Fibroblast of peridontal ligament (primary cell): ENCODE data around the gene LRRN3.
"Not testable (repeated sequence)": the region's sequence is repeated elsewhere in the genome, so short reads cannot be mapped to it uniquely, and the experiment has no call there.

Experiments
- DNase-seq: peaks from one replicate; pipeline ENCODE4 v3.0.0-alpha.2; 2010; ENCODE audit errors: extremely low read depth

The LRRN3 gene

GRCh38 chr7:111090846-111091245 lies at the start of gene LRRN3:
TSS of gene LRRN3 (plus strand) at chr7:111091127. CDS start at chr7:111122773, 31,646 bp downstream.
- DNase-seq = peak; percentile 56

DNA sequence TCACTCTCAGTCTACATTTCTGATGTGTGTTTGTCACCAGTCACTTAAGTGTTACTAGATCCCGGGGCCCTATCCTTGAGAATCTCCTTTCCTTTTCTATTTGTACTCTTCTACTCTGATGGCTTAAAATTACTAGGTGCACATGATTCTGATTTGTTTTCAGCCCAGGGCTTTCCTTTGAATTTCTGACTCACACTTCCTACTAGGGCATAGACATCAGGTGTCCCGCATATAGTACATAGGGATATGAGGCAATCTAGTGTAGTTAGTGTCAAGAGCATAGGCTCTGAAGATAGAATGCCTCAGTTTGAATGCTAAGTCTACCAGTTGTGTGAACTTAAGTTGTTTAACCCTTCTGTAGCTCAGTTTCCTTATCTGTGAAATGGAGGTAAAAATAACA lies 49.4 kb upstream of the LRRN3 start:
- no peak for DNase-seq

DNA sequence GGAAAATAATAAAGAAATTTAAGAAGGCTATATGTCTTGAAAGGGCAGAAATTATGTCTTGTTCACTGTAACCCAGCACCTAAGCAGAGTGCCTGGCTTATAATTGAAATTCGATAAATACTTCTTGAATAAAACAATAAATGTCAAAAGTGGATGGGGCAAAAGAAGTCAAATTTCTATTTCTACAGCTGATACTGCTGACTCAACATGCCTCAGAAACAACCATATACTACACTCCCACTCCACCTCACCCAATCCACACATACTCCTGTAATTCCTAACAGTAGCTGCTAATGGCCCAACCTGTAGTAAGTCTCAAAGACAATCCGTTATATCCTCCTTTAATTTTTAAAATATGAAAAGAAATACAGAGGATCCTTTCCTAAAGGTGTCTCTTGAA lies 48.1 kb upstream of the LRRN3 start:
- no peak for DNase-seq

GRCh38 chr7:111043561-111043960 lies 47.4 kb upstream of the LRRN3 start:
- no peak for DNase-seq

DNA sequence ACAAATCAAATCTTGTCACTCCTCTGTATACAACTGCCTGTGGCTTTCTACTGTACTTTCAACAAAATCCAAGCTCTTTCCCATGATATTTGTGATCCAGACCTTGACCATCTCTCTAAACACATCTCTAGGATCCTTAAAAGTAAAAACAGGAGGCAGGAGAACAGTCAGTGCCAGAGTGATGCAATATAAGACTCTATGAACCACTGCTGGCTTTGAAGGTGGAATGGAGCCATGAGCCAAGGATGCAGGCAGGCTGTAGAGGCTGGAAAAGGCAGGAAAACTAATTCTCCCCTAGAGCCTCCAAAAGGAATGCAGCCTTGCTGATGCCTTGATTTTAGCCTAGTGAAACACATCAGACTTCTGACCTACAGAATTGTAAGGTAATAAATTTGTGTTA lies 45.5 kb upstream of the LRRN3 start:
- DNase-seq = peak; percentile 5

DNA sequence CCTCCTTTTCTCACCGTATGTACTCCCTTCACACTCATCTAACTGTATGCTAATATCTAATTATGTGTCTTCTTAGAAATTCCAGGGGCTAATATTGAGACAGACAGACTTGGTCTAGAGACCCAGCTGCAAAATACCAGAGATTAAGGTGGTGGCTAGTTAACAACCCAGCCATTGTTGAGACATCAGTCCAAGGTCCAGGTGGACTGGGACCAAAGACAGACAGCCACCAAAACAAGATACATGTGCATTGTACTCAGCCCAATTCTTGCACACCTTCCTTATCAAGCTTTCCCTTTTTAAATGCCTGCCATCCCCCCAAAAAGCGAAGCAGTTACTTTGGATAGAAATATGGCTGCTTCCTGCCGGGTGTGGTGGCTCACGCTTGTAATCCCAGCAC lies 43.3 kb upstream of the LRRN3 start:
- DNase-seq = no peak

- no peak for DNase-seq
Measured at GRCh38 chr7:111049971-111050680, 40.8 kb upstream of the LRRN3 start.

GRCh38 chr7:111050875-111051416 lies 40.0 kb upstream of the LRRN3 start:
- no peak for DNase-seq

GRCh38 chr7:111051832-111052231 lies 39.1 kb upstream of the LRRN3 start:
- DNase-seq = no peak

- no peak for DNase-seq
Measured at GRCh38 chr7:111053035-111053434, 37.9 kb upstream of the LRRN3 start.

DNA sequence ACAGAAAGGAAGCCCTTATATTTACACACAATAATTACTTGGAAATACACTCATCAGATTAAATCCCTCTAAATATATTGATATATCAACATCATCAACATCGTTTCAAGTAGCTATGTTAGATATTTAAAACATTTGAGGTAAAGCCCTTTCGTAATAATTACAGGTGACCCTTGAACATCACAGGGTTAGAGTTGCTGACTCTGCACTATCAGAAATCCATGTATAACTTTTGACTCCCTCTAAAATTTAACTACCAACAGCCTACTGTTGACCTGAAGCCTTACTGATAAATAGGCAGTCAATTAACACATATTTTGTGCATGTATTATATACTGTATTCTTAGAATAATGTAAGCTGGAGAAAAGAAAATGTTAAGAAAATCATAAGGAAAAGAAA lies 34.6 kb upstream of the LRRN3 start:
- DNase-seq = no peak

DNA sequence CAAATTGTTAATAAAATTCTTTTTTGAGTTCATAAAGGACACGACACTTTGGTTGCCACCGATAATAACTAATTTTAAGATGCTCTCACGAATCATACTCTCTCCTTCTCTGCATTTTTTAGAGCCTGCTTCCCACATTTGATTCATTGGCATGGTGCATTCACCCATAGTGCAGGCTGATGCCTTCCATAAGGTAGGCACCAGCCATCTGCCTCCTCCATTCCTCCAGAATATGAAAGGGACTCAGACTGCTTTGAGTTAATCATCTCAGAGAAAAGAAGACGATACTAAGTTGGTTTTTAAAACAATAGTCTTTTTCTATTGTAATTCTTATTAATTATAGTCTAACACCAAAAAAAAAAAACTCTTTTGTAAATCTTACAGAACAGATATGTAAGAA lies 33.9 kb upstream of the LRRN3 start:
- no peak for DNase-seq

DNA sequence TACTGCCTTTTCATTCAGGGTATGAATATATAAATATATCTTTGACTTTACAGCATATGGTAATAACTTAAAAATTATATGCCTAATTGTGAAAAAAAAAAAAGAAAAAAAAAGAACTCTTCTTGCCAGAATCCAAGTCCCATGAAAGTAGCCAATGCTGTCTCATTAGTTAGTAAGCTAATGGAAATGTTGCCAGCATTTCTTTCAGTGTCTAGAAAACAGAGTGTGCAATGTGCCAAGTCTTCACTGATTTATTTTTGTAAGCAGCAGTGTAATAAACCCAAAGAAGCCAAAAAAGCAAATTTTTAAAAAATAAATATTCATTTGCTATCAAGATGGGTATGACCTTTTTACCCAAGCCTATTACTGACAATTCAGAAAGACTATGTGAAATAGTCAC lies 31.1 kb upstream of the LRRN3 start:
- DNase-seq = no peak

- DNase-seq = no peak
Measured at GRCh38 chr7:111063166-111063565, 27.8 kb upstream of the LRRN3 start.

DNA sequence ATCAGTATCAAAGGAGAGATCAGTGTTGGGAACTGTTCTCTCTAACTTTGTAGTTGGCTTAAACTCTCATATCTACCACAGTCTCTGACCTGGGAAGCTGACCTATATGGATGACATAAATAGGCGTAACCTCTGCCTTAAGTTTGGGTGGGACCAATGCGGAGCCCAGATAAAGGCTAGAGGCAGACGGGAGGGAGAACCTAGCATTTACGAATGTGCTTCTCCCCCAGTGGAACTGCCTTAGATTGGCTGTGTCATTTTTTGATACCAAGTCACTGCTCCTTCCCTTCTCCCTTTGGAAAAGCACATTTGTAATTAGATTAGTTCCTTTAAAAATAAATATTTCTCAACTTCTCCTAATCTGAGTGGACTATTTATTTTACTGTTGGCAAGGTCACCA lies 23.7 kb upstream of the LRRN3 start:
- DNase-seq = no peak

- no peak for DNase-seq
Measured at GRCh38 chr7:111067682-111068081, 23.2 kb upstream of the LRRN3 start.

DNA sequence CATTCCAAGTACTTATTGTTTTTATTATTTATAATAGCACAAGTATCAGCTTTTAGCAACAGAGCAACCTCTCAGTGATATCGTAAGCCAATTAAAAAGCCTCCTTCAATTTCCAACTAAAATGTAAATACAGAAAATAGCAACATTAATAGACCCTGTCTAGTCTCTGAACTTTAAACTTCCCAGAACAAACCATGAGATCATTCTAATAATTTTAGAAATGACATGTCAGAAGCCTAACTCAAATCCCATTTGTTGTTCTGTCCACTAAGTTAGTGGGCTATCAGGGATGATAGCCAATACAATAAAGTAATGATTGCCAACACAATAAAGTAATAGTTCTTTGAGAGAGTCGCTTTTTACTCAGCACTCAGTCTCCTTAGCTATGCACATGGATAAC lies 22.3 kb upstream of the LRRN3 start:
- no peak for DNase-seq

- no peak for DNase-seq
Measured at GRCh38 chr7:111071556-111071955, 19.4 kb upstream of the LRRN3 start.

DNA sequence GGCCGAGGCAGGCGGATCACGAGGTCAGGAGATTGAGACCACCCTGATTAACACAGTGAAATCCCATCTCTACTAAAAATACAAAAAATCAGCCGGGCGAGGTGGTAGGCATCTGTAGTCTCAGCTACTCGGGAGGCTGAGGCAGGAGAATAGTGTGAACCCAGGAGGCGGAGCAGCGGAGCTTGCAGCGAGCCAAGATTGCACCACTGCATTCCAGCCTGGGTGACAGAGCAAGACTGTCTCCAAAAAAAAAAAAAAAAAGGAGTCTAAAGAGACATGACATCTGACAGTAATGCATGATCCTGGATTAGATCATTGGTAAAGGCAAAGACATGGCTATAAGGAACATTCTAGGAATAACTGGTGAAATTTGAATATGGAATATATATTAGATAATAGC lies 18.3 kb upstream of the LRRN3 start:
- not testable (repeated sequence) for DNase-seq

- no peak for DNase-seq
Measured at GRCh38 chr7:111074071-111074747, 16.7 kb upstream of the LRRN3 start.

DNA sequence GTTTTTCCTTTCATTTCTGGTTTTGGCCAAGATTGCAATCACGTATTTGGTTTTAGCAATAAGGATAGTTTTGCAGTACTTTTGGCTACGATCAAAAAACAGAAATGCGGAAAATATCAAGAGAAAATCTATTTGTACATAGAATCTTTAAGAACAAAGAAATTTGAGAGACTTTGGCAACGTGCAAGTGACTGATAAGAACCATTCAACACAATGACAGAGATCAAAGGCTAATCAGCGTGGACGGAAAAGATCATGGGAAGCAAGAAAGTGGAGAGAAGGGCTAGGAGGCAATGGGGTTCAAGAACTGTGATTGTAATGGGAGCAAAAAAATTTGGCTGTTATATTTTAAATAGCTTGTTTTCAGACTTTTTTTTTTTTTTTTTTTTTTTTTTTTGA lies 16.2 kb upstream of the LRRN3 start:
- no peak for DNase-seq

GRCh38 chr7:111075498-111075897 lies 15.4 kb upstream of the LRRN3 start:
- DNase-seq = no peak

DNA sequence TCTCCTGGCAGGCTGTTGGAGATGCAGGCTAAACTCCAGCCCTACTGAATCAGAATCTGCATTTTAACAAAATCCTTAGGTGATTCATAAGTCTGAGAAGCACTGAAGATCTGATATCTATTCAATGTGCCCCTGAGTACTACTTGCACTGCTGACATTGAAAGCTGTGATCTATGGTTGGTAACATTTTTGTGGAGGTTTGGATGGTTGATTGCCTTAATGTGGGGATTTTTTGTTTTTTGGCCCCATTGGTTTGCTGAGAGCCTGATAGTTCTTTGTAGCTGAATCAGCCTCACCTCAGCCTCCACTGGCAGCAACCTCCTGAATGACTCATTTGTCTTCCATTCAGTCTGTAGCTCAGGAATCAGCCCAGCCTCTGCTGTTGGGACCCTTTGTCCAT lies 14.7 kb upstream of the LRRN3 start:
- DNase-seq = no peak
